Lung microvascular endothelial cell (primary cell): ENCODE data around the gene ELOVL6. TPM values are rescaled to one million over a fixed set of nuclear protein-coding genes. Genes with fewer than 3 reads are reported as not detected.
A peak's percentile ranks its signal among the peaks of the same experiment; 100 is the strongest.
"Not testable (repeated sequence)": the region's sequence is repeated elsewhere in the genome, so short reads cannot be mapped to it uniquely, and the experiment has no call there.

Experiments used
- DNase-seq, 2 donors: peaks; one replicate each; pipeline versions ENCODE4 v3.0.0 to v3.0.0-alpha.2; 2010; ENCODE audit warnings: low read depth in 2 of 2
- total RNA-seq: library from RNA; depleted of rRNA; stranded (reverse); fragments of >200 nt; gene quantifications from 2 replicates; pipeline ENCODE4 v1.2.1, GENCODE V29; 2014

ELOVL6 gene
- total RNA-seq, 1 donor from 2014 or later = 0.99 TPM

DNA sequence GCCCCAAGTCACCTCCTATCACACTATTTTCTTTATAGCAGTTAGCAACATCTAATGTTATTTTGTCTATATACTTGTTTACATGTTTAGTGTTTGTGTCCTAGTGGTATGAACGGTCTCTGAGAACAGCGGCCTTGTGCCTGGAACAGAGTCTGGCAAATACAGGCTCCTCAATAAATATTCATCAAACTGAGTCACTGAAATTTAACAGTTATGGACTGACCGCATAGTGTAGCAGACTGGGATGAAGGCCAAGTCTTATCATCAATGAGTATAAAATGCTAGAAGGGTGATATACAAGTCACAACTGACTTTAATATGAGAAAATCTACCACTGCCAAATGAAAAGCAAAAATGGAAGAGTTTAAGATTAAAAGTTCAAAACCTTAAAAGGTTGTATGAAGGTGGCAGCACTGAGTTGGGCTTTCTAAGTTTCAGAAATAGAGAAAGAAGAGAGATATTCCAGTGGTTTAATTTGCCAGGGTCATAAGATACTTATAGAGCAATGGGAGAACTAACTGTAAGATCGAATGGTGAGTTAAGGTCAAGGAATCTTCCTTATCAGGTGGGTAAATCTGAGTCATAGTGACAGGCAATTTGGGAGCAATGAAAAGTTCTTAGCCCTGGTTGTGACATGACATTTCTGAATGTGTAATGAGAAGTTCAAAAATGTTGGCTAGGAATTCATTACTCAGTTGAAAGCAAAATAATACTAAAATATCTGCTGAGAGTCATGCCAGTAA lies 34.9 kb downstream of the ELOVL6 start:
- peak in 1 of 2 donors; percentile 35 for DNase-seq

DNA sequence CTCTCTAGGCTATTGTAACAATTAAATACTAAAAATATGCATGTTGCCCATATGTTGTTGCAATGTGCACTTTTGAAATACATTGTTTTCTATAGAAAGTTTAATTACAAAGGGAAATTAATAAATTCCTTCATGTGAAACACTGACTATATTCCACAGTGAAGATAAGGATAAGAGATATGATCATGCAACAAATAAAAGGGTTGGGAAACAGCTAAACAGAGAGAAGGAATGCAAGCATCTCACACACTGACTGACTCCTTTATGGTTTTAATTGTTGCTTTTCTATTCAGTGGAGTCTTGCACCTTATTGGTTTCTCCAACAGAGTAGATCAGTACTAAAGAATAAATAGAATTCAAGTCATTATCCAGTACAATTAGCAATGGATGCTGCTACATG lies 37.8 kb downstream of the ELOVL6 start:
- no peak for DNase-seq

DNA sequence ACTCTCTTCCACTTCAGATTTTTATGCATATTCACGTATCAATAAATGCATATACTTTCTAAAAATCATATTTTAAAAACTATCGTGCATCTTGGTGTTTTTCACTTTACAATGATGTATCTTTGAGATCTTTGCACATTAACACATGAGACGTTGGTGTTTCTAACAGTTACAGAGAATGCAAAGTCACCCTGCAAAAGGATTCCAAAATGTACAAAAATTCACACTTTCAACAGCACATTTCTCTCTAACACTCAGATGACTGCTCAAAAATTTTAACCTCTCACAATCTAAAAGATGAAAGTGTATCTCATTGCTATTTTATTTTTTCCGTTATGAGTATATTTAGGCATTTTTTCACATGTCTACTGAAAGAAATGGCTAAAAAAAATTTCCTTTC lies 38.9 kb downstream of the ELOVL6 start:
- DNase-seq = no peak

DNA sequence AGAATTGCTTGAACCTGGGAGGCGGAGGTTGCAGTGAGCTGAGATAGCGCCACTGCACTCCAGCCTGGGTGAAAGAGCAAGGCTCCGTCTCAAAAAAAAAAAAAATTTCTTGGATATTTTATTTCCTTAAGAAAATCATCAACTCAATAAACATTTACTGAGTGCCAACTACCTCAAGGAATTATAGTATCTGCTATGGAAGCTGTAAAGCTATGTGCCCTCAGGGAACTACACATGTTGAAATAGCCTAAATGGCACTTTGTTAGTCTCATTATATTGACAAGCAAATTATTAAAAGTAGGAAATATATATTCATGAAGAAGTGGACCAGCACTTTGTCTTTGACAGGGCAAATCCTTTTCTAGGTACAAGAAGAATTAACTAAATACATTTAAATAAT lies 40.8 kb downstream of the ELOVL6 start:
- DNase-seq = no peak

DNA sequence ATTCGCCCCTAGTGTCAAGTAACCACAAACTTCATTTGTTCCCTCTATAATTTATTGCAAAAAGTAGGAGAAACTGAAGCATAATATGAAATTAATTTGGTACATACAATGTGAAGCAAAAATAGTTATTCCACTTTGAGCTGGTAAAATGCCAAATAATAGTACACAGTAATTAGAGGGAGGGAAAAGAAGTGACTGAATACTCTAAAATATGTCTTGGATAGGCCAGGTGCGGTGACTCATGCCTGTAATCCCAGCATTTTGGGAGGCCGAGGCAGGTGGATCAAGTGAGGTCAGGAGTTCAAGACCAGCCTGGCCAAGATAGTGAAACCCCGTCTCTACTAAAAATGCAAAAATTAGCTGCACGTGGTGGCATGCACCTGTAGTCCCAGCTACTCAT lies 41.2 kb downstream of the ELOVL6 start:
- not testable (repeated sequence) for DNase-seq

DNA sequence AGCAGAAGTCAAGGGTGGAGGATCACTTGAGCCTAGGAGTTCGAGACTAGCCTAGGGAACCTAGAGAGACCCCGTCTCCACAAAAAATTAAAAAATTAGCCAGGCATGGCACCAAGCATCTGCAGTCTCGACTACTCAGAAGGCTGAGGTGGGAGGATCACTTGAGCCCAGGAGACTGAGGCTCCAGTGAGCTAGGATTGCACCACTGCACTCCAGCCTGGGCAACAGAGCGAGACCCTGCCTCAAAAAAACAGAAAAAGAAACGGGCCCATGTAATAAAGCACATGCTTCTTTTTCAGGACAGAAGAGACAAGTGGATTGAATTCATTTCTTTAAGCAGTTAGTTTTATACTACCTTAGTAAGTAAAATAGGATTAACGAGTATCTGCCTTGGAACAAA lies 42.0 kb downstream of the ELOVL6 start:
- no peak for DNase-seq

DNA sequence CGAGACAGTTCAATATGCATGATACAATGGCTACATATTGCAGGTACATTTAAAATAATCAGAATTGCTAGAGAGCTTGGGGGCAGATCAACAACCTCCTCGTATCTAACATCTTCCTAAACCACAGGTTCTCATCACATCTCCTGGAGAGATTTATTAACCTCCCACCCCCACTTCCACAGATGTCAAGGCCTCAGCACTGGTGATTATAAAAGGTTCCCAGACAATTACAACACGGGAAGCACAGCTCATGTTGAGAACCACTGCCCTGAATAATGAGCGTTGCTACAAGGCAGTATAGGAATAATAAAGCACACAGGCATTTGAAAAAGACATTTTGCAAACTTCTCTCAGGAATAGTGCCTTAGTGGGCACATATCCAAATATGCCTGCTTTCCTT lies 42.8 kb downstream of the ELOVL6 start:
- peak in 1 of 2 donors; percentile 2 for DNase-seq

DNA sequence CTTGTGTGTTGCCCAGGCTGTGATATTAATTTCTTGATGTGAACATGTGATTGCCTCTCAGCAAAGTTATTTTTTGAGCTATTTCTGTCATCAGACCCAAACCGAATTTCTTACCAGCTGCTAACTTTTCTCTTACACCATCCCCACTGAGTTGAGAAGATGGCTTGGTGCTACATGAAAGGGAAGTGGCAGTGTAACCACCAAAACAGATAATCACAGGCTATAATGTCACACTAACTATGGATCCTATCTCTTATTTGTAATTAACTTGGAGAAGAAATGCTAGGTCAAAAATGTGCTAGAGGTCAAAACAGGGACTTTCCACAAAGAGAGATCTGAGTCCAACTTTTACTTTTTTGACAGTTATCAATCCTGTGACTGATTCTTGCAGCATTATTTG lies 43.8 kb downstream of the ELOVL6 start:
- DNase-seq = no peak

DNA sequence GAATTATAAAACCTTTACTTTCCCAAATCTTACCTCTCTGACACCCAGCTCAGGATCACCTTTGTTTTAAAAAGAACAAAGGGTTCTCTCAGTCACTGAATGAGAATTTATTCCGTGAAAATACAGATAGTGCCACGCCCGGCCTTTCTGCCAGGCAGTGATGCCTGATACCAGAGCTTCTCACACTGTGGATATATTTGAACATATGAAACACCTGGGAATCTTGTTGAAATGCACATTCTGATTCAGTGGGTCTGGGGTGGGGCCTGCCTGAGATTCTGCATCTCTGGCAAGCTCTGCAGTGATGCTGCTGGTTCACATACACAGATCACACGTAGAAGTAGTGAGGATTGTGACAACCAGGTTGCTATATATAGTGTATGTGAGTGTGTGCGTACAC lies 46.0 kb downstream of the ELOVL6 start:
- no peak for DNase-seq

DNA sequence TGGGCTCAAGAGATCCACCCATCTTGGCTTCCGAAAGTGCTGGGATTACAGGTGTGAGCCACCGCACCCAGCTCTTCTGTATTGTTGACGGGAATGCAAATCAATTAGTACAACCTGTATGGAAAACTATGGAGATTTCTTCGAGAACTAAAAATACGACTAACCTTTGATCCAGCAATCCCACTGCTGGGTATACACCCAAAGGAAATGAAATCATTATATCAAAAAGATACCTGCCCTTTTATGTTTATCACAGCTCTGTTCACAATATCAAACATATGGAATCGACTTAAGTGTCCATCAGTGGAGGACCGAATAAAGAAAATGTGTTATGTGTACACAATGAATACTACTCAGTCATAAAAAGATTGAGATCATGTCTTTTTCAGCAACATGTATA lies 49.3 kb downstream of the ELOVL6 start:
- no peak for DNase-seq

DNA sequence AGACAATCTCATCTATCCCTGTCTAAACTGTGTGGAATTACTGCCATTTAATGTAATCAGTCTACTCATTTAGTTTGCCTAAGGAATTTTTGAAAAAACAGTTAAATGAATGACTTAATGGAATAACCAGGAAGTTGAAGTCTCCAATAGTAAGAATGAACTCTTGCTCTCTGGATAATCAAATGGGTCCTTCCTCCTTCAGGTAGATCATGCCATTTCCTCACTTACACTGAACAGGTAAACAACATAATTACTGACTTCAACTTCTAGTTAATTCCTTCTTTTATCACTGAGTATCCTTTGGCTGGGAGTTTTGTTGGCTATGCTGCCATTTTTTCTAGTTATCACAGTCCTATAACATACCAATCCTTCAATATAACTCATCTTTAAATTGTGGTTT lies 56.0 kb downstream of the ELOVL6 start:
- no peak for DNase-seq

DNA sequence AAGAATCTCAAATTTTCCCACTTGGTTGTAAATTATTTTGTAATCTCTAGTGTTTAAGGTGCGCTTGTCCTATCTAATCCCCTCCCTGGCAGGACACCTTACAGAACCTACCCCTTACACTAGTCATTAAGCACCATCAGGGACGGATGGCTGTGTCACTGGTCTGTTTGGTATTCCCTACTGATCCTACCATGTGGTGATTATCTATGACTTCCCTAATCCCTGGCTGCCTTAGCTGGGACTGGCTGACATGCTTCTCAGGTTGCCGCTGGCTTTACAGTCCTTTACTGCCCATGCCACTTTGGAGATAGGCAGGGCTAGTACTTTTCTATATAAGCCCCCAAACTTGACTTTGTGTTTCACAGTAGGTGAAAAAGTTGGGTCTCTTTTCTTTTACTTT lies 58.6 kb downstream of the ELOVL6 start:
- DNase-seq = peak in 1 of 2 donors; percentile 1

DNA sequence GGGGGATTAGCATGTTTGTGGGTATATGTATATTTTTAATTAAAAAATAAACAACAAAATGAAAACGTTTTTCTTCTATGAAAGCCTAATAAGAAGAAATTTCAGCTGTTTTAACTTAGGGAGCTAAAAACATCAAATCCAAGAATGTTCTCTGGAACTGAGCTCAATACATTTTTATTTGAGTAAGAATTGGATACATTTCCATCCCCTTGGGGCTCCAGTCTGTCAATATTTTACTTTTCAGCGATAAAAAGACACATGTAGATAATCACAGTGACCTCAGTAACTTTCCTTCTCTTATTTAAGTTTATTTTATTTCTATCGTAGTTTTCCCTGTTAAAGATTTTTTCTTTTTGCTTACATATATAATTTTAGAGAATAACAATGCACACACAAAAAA lies 59.3 kb downstream of the ELOVL6 start:
- DNase-seq = no peak

DNA sequence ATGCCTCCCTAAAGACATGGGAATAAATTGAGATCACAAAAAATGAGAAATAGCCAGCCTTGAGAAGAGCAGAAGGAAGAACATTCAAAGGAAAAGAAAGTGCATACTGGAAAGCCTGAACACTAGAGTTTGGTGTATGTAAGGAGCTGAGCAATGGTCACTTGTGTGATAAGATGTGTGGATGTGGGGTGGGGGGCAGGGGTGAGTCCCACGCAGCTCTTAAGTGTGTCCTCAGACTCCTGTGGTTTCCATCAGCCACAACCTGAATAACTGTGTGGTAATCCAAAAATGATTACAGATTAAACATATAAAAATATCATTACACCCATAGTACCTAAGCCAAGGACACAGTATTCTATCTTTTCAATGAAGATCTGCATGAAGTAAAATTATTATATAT lies 59.9 kb downstream of the ELOVL6 start:
- DNase-seq = no peak

DNA sequence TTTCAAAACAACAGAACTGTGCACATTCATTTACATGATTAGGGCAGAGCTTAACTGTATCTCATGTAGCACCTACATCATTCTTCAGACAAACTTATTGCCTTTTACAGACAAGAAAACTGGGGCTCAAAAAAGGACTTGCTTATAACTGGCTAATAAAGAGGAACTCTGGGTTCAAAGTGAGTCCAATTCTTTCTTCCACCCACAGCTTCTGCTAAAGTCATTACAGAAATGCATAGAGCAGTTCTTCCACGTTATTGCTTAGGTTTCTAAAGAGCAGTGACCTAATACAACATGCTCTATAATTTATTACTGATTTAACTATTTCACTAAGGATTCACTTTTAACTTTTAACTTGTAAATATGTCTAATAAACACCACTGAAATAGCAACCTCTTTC lies 60.6 kb downstream of the ELOVL6 start:
- no peak for DNase-seq

DNA sequence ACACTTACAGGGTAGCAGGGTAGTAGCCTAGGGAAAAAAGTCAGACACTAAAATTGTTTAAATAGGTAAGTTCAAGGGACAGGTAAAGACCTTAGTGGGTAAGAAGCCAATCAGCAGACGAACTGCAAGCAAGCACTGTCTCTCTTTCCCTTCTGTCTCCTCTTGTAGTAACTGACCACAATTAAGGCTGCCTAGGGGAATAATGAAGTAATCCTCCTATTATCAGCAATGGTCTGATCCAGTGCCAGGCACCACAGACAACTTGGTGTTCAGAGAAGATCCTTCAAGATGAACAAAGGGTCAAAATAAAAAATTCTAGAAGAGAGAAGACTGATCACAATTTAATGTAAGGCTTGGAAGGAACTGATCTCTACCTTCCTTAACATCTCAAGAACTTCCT lies 62.9 kb downstream of the ELOVL6 start:
- DNase-seq = no peak

DNA sequence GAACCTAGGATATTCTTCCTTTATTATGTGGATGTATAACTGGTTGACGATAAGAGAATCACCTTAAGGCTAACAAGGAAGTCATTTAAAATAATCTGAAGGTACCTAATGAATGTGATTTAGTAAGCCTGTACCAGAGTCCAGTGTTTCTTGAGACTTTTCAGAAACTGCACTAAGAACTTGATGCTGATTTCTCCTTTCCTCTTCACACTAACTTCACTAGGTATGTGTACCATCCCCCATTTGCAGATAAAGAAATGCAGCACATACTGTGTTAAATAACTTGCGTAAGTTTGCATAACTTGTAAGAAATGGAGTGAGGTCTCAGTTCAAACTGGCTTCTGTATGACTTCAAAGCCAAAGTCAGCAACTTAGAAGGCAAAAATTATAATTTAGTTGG lies 63.3 kb downstream of the ELOVL6 start:
- no peak for DNase-seq

DNA sequence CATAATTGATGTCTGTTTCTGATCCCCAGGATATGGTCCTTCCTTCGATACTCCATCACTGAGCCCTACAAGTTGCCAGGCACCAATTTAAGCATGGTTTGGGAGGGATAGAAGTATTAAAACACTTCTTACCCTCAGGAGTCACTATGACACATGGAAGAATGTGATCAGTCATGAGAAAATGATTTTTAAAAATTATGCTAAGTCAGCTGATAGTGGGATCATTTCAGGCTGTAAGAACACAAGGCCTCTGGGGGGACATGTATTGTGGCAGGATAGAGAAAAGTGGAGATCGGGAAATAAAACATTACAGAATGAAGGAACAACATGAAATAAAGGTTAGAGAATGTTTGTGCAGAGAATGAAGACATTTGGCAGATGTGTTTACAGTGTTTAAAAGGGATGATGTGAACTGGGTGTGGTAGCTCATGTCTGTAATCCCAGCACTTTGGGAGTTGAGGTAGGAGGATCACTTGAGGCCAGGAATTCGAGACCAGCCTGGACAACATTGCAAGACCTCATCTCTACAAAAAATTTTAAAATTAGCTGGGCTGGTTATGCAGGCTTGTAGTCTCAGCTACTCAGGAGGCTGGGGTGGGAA lies 64.0 kb downstream of the ELOVL6 start:
- DNase-seq = no peak

DNA sequence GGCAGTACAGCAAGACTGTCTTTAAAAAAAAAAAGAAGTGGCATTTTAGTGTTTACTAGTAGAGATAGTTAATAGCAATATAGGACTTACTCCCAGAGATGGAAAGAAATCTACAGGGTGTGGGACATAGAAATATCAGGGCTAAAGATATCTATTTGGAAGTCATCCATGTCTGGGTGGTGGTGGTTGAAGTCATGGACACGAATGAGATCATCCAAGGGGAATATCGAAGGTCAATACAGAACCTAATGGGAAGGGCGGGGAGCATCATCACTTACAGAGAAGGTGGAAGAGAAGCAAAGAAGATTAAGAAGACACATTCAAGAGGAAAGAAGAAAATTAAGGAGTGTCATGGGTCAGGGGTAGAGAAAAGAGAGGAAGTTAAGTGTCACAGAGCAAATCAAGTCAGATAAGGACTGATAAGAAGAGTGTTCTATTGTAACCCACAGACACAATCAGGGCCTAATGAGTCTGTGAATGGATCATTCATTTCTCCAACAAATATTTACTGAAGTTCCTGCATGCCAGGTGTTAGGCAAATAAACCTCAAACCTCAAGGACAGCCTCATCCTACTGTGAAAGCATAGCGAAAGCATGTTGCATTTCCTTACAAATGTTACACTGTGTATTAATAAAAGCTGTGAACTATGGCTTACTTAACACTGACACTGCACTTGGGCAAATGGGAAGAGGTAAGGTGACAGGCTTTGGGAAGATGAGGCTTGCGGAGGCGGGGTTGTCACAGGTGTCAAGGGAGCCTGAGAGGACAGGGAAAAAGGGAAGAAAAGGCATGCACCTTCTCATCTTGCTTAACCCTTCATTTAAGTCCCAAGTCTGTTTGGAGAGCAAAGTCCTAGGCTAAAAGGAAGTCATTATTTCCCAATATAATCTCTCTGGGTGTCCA lies 65.3 kb downstream of the ELOVL6 start:
- no peak for DNase-seq

DNA sequence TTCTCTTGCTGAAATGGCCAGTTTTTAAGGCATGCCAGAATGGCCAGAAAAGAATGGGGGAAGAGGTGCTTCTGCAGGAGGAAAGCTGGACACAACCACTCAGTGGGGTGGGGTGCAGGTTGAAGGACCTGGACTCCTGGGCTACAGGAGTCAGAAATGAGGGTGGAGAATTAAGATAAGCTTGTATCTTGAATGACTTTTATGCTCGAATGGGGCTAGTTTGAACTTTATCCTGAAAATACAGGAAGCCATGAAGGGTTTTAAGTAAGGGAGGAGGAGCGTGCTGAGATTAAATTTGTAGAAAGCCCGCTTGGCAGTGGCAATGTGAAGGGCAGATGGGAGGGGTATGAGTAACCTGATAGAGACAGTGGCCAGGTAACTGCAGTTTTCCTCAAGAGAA lies 66.5 kb downstream of the ELOVL6 start:
- no peak for DNase-seq

DNA sequence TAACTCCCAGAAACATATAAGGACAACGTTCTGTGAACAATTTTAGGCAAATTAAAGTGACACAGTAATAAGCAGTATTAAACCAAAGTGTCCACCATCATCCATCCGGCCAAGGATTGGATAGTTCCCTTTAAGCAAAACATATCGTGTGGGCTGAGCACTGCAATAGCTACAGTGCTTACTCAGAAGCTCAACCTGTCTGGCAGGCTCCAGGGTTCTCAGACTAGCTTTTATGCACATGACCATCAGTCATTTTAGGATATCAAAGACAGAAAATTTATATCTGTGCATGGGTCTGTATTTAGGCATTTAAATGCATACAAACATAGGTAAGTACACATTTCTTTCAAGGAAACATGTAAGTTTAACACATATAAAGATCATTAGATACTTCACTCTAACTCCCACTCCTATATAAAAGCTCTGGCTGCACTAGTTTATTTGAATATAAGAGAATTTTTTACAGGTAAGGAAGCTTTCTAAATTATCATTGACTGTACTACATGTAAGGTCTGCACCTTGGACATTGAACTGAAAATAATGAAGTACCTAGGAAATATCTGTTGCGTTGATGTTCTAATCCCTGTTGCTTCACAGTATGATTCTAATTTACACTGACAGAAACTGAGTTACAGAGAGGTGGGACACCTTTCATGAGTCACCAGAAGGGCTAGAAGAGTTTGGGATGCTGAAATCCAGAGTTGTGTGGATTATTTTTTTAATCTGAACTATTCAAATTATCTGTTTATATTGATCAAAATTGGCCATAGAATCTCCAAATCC lies 67.6 kb downstream of the ELOVL6 start:
- no peak for DNase-seq

DNA sequence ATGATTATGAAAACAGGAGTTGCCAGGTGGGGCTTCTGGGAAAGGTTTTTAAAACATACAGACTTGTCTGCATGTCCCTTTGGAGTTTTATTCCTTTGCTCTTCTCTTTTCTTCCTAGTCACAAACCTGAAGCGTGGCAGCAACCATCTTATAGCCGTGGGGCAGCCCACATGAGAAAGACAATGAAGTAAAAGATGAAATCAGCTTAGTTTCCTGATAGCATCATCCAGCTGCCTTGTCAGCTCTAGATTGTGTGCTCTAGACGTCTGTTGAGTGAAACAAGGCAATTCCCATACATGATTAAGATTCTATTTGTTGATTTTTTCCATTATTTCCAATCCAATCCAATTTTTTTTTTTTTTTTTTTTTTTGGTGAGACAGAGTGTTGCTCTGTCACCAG lies 68.9 kb downstream of the ELOVL6 start:
- DNase-seq = no peak
